ENCODE measurements around the gene CADPS2.

The CADPS2 gene

DNA sequence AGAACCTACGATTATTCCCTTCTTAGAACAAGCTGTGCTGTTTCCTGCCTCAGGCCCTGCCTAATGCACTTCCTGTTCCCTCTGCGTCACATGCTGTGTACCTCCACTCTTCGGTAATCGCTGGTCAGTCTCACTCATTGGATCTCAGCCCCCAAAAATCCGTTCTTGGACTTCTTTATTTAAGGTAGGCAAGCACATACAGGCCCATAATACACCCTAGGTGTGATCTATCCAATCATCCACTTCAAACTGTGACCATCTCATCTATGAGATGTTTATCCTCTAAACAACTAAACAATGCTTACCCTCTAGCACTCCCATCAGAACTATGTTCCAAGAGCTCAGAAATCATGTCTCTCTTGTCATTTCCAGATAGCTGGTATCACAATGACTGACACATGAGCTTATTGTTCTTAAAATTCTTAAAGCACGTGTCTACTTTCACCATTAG is 83.9 kb downstream of the CADPS2 start:
- Histone ChIP-seq H4K20me1 (ENCODE audit: insufficient read depth, low read length) (no peaks in the 10 kb centered on the region), H3K36me3 (ENCODE audit: insufficient read depth, low read length) (no peaks in the 10 kb centered on the region), H2AFZ (ENCODE audit: low read depth, low read length) (peak overlapping the region; percentile 32; the same call in 1 of the 2 replicates), H3K27ac (ENCODE audit: low read length) (no peak overlapping the region), H3K4me1 (ENCODE audit: insufficient read depth, low read length) (no peaks in the 10 kb centered on the region), H3K9ac (ENCODE audit: low read depth, low read length) (no peak overlapping the region), H3K4me2 (ENCODE audit: insufficient read depth, low read length) (no peak overlapping the region), H3K27me3 (ENCODE audit: insufficient read depth, low read length, poor library complexity) (no peaks in the 10 kb centered on the region), H3K4me3 (ENCODE audit: low read depth in 1 of 2, low read length in 2 of 2) (no peak overlapping the region), H3K79me2 (ENCODE audit: insufficient read depth, low read length) (no peaks in the 10 kb centered on the region), H3K9me3 (ENCODE audit: insufficient read depth, low read length, severe bottlenecking) (no peaks in the 10 kb centered on the region)
- no peak for DNase-seq
- no peak for ATAC-seq (ENCODE audit: insufficient read depth, low read depth)
- TF ChIP-seq, protein P1, sequence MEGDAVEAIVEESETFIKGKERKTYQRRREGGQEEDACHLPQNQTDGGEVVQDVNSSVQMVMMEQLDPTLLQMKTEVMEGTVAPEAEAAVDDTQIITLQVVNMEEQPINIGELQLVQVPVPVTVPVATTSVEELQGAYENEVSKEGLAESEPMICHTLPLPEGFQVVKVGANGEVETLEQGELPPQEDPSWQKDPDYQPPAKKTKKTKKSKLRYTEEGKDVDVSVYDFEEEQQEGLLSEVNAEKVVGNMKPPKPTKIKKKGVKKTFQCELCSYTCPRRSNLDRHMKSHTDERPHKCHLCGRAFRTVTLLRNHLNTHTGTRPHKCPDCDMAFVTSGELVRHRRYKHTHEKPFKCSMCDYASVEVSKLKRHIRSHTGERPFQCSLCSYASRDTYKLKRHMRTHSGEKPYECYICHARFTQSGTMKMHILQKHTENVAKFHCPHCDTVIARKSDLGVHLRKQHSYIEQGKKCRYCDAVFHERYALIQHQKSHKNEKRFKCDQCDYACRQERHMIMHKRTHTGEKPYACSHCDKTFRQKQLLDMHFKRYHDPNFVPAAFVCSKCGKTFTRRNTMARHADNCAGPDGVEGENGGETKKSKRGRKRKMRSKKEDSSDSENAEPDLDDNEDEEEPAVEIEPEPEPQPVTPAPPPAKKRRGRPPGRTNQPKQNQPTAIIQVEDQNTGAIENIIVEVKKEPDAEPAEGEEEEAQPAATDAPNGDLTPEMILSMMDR (IDR thresholded peaks at IDR 0.05; ENCODE audit: borderline replicate concordance, extremely low read depth, low read length, poor library complexity, severe bottlenecking): no peak
- no peak for TF ChIP-seq EZH2 (IDR thresholded peaks at IDR 0.05; ENCODE audit: borderline replicate concordance, low read depth, low read length, severe bottlenecking)

DNA sequence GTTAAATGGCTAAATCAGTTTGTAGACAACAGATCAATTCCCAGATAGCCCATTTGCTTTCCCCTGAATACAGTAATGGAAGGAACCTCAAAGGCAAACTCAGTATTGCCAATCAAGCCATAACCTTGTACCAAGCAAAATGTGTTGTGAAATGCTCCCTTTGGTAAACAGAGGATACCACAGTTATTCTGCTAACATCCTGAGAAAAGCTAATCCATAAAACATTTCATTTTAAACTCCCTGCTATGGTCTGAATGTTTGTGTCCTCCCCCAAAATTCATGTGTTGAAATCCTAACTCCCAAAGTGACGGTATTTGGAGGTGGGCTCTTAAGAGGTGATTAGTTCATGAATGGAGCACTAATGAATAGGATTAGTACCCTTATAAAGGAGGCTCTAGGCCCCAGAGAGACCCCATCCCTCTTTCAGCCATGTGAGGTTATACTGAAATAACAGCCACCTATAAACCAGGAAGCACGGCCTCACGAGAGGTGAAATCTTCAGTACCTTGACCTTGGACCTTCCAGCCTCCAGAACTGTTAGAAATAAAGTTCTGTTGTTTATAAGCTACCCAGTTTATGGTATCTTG is 94.2 kb downstream of the CADPS2 start:
- H3K9ac ChIP-seq (ENCODE audit: low read depth, low read length): no peak overlapping the region
- H3K79me2 ChIP-seq (ENCODE audit: insufficient read depth, low read length): no peaks in the 10 kb centered on the region
- no peaks in the 10 kb centered on the region for H4K20me1 ChIP-seq (ENCODE audit: insufficient read depth, low read length)
- H3K4me1 ChIP-seq (ENCODE audit: insufficient read depth, low read length): no peaks in the 10 kb centered on the region
- no peak overlapping the region for H3K4me2 ChIP-seq (ENCODE audit: insufficient read depth, low read length)
- H3K27me3 ChIP-seq (ENCODE audit: insufficient read depth, low read length, poor library complexity): no peaks in the 10 kb centered on the region
- DNase-seq: no peak
- no peak overlapping the region for H2AFZ ChIP-seq (ENCODE audit: low read depth, low read length)
- H3K36me3 ChIP-seq (ENCODE audit: insufficient read depth, low read length): no peaks in the 10 kb centered on the region
- H3K9me3 ChIP-seq (ENCODE audit: insufficient read depth, low read length, severe bottlenecking): no peaks in the 10 kb centered on the region
- no peak overlapping the region for H3K27ac ChIP-seq (ENCODE audit: low read length)
- TF ChIP-seq, protein P1 (IDR thresholded peaks at IDR 0.05; ENCODE audit: borderline replicate concordance, extremely low read depth, low read length, poor library complexity, severe bottlenecking): no peak
- TF ChIP-seq EZH2 (IDR thresholded peaks at IDR 0.05; ENCODE audit: borderline replicate concordance, low read depth, low read length, severe bottlenecking): no peak
- no peak for ATAC-seq (ENCODE audit: insufficient read depth, low read depth)
- H3K4me3 ChIP-seq (ENCODE audit: low read depth in 1 of 2, low read length in 2 of 2): no peak overlapping the region

DNA sequence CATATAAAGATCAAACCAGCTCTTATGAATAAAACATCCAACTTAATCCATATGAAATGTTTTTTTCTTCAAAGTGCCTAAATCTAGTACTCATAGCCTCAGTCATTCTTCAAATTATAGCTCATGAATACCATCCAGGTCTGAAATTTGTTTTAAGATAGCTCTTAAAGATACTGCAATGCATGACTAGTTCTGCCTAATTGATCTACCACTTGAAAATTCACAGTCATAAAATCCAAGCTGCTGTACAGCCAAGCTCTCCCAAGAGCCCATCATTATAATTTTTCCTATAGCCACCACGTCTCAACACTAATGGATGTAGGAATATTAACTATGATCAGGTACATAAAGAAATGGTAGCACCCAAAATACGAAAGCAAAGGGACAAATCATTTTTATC is 95.7 kb downstream of the CADPS2 start:
- H2AFZ ChIP-seq (ENCODE audit: low read depth, low read length): no peak overlapping the region
- H3K9ac ChIP-seq (ENCODE audit: low read depth, low read length): no peak overlapping the region
- no peaks in the 10 kb centered on the region for H3K9me3 ChIP-seq (ENCODE audit: insufficient read depth, low read length, severe bottlenecking)
- H3K27me3 ChIP-seq (ENCODE audit: insufficient read depth, low read length, poor library complexity): no peaks in the 10 kb centered on the region
- no peak overlapping the region for H3K4me2 ChIP-seq (ENCODE audit: insufficient read depth, low read length)
- H4K20me1 ChIP-seq (ENCODE audit: insufficient read depth, low read length): no peaks in the 10 kb centered on the region
- H3K36me3 ChIP-seq (ENCODE audit: insufficient read depth, low read length): no peaks in the 10 kb centered on the region
- H3K27ac ChIP-seq (ENCODE audit: low read length): no peak overlapping the region
- H3K4me3 ChIP-seq (ENCODE audit: low read depth in 1 of 2, low read length in 2 of 2): no peak overlapping the region
- TF ChIP-seq EZH2 (IDR thresholded peaks at IDR 0.05; ENCODE audit: borderline replicate concordance, low read depth, low read length, severe bottlenecking): no peak
- TF ChIP-seq, protein P1 (IDR thresholded peaks at IDR 0.05; ENCODE audit: borderline replicate concordance, extremely low read depth, low read length, poor library complexity, severe bottlenecking): no peak
- no peak for ATAC-seq (ENCODE audit: insufficient read depth, low read depth)
- H3K79me2 ChIP-seq (ENCODE audit: insufficient read depth, low read length): no peaks in the 10 kb centered on the region
- no peaks in the 10 kb centered on the region for H3K4me1 ChIP-seq (ENCODE audit: insufficient read depth, low read length)
- no peak for DNase-seq
